ENCODE data around the gene CRYL1. TPM values are rescaled to one million over a fixed set of nuclear protein-coding genes. Genes with fewer than 3 reads are reported as not detected.

The CRYL1 gene
- total RNA-seq, 1 experiment from 2014 or later, result 13.5 TPM

GRCh38 chr13:20494656-20495055 lies 31.0 kb downstream of the CRYL1 start:
- DNase-seq (ENCODE audit: low read depth), result no peak

DNA sequence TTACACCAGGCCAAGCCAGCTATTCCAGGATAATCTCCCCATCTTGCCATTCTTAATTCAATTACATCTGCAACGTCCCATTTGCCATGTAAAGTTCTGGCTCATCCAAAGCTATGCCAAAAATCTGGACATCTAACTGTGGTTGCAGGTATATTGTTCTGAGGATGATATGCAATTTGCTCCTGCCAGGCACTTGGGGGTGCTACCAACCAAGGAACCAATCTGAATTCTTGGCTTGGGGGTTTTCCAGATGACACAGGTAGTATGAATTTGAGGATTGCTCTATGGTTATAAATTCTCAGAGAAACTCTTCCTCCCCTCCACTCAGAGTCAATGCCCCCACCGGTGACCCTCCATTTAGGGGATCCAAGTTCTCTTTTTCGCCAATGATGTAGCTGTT lies 33.0 kb downstream of the CRYL1 start:
- DNase-seq (ENCODE audit: low read depth), result peak; percentile 11

DNA sequence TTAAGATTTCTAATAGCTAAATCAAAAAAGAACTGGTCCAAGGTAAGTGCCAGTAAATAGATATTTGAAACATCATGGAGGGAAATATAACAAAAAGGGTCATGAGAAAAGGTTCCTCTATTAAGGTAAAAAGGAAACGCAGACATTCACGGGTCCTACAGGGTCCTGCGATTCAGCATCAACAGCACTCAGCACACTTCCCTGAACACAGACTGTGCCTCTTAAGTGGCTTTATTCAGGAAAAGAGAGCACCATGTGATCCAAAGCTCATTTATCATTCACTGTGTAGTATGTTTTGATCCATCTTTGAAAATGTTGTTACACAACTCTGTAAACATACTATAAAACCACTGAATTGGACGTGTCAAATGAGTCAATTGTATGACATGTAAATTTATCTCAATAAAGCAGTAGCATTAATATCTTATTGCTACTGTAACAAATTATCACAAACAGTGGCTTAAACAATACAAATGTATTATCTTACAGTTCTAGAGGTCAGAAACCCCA lies 33.7 kb downstream of the CRYL1 start:
- no peak for DNase-seq (ENCODE audit: low read depth)

- no peak for DNase-seq (ENCODE audit: low read depth)
Observed at GRCh38 chr13:20489185-20489820, 36.4 kb downstream of the CRYL1 start.

- no peak for DNase-seq (ENCODE audit: low read depth)
Observed at GRCh38 chr13:20487927-20488326, 37.7 kb downstream of the CRYL1 start.

GRCh38 chr13:20482787-20483186 lies 42.9 kb downstream of the CRYL1 start:
- DNase-seq (ENCODE audit: low read depth), result no peak

- DNase-seq (ENCODE audit: low read depth), result peak; percentile 46
Observed at GRCh38 chr13:20482275-20482761, 43.3 kb downstream of the CRYL1 start.

- DNase-seq (ENCODE audit: low read depth), result no peak
Observed at GRCh38 chr13:20477394-20477793, 48.3 kb downstream of the CRYL1 start.

DNA sequence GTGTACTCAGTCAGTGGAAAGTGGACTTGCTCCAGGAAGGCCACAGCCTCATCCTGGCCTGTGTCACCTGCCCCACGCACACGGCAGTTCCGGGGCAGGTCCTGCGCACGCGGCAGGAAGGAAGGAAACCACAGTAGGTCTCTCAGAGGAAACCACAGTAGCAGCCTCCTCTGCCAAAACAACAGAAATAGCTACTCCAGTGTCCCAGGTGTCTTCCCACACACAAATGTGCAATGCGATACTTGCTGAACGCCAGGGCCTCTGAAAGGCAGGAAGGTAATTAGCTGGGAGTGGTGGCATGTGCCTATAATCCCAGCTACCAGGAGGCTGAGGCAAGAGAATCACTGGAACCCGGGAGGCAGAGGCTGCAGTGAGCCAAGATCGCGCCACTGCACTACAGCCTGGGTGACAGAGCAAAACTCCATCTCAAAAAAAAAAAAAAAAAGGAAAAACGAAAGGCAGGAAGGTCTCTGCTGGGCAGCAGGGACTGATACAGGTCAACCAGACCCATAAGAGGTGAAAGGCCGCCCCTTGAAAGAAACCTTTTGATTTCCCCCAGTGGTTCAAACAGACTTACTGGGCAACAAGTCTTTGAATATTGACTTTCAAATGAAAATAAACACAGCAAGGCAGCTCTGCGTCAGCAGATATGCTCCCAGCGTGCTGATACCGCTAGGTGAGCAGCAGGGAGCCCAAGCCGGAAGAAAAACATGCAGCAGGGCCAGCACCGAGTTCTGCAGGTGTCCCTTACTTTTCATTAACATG lies 49.5 kb downstream of the CRYL1 start:
- DNase-seq (ENCODE audit: low read depth), result no peak

- DNase-seq (ENCODE audit: low read depth), result no peak
Observed at GRCh38 chr13:20474515-20474914, 51.1 kb downstream of the CRYL1 start.

GRCh38 chr13:20473888-20474287 lies 51.8 kb downstream of the CRYL1 start:
- DNase-seq (ENCODE audit: low read depth), result no peak

DNA sequence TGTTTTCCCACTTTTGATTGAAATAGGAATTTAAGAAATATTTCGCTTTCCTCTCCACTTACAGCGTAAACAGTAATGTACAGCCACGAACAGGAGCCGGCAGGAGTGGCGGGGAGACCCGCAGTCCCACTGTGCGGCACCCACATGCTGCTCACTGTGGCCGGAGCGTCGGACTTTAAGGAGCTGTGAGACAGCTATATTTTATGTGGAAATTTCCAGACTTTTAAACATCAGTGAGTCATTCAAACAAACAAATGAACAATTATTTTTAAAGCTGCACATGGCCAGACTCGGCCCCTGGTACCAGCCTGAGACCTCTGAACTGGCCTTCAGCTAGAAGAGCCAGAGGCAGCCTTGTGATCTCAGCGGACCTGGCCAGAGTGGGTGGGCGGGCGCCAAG lies 52.5 kb downstream of the CRYL1 start:
- DNase-seq (ENCODE audit: low read depth), result no peak

DNA sequence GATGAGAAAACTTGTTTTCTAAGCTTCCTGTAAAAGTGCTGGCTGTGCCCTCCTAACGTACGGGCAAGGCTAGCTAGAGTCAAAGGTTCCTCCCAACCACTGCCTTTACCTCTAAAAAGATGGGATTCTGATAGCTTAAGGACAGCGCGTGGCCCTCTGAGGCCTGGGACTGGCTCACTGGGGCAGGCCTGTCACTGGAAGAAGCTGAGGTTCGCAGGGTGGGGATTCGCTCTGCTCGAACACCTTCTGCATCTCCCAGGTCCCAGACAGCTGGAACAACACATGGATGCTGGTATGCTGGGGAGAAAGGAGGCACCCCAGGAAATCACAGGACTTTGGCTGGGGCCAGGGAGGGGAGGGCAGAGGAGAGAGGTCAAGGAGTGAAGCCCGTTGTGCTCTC lies 53.1 kb downstream of the CRYL1 start:
- no peak for DNase-seq (ENCODE audit: low read depth)

- no peak for DNase-seq (ENCODE audit: low read depth)
Observed at GRCh38 chr13:20470136-20470535, 55.5 kb downstream of the CRYL1 start.

DNA sequence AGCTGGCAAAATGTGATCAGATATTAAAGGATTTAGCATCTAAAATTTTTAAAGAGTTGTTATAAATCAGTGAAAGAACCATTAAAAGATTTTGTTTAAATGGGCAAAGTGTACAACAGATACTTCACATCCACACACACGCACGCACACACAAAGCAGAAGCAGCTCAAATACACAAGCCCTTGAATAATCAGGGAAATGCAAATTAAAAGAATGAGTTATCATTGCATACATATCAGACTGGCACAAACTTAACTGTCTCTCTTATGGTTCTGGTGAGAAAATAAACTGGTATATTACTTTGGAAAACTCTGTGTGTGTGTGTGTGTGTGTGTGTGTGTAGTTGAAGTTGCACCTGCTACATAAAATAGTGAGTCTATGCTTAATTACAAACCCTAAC lies 59.3 kb downstream of the CRYL1 start:
- DNase-seq (ENCODE audit: low read depth), result no peak

- DNase-seq (ENCODE audit: low read depth), result no peak
Observed at GRCh38 chr13:20465218-20465879, 60.3 kb downstream of the CRYL1 start.

DNA sequence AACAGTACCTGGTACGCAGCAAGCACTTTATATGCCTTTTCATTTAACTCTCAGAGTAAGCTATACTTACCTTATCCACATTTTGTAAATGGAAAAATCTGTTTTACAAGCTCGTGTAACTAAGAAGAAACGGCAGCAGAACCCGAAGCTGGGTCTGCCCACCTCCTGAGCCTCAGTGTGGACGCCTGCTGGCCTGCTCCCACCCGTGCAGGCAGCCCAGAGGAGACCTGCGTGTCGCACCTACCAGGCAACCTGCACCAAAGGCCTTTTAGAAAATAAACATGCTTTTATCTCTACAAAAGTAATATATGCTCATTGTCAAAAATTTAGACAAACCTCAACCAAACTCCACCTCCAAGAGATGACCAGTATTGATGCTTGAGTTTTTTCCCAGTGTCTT lies 62.7 kb downstream of the CRYL1 start:
- no peak for DNase-seq (ENCODE audit: low read depth)

- DNase-seq (ENCODE audit: low read depth), result no peak
Observed at GRCh38 chr13:20462533-20462915, 63.1 kb downstream of the CRYL1 start.

- DNase-seq (ENCODE audit: low read depth), result no peak
Observed at GRCh38 chr13:20461860-20462532, 63.7 kb downstream of the CRYL1 start.

DNA sequence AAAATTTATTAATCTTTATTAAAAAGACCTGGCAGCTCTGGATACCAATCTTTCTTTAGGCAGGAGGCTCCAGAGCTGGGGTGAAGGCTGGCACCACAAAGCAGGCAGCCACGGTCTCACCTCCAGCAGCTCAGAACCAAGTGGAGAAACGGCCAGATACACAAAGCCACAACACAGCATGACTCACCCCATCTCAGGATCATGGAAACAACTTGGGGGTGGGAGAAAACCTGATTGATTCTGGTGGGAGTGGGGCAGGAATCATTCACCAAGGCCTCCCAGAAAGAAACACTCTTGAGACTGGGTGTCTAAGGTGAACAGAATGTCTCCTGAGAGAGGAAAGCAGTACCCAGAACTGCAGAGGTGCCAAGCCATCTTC lies 64.2 kb downstream of the CRYL1 start:
- DNase-seq (ENCODE audit: low read depth), result peak; percentile 40

DNA sequence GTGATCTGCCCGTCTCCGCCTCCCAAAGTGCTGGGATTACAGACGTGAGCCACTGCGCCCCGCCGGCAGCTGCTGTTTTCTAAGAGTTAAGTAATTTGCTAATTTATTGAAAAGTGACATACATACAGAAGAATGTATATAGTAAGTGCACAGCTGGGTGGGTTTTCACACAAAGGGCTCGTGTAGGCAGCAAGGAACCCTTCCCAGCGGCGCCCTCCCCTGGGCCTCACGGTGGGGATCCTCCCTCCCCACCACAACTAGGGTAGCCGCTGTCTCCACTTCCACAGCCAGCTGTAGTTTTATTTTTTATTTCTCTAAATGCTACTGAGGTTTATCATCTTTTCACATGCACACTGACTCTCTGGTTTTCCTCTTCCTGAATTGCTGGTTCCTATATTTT lies 64.9 kb downstream of the CRYL1 start:
- no peak for DNase-seq (ENCODE audit: low read depth)

DNA sequence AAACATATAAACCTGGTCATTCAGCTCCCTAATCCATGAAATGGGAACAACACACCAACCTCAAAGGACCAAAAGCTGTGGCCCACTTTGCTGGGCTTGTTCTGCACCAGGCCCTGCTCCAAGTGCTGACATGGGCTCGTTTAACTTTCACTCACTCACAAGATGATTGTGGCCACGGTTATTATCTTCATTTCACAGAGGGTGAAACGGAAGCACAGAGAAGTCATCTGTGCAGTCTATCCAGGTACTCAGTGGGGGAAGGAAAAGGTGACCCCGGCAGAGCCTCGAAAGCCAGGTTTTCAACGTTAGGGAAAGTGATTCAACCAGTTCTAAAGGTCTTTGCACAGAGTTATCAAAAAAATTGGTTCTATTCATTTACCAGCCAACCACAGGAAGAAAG lies 68.0 kb downstream of the CRYL1 start:
- DNase-seq (ENCODE audit: low read depth), result no peak
